Measurements from ENCODE around the gene LY6G6C.

- TF ChIP-seq GATA2 (IDR thresholded peaks at IDR 0.05; ENCODE audit: low read depth, low read length), result no peak
- TF ChIP-seq GATA3 (IDR thresholded peaks at IDR 0.05; ENCODE audit: low read depth, low read length), result no peak
These were observed 5.6 kb upstream of the LY6G6C start for GRCh38 chr6:31727034-31727716.

Data from SH-SY5Y (cell line).